ENCODE data around the gene LMX1B.
"Not testable (repeated sequence)": the region's sequence is repeated elsewhere in the genome, so short reads cannot be mapped to it uniquely, and the experiment has no call there.

DNA sequence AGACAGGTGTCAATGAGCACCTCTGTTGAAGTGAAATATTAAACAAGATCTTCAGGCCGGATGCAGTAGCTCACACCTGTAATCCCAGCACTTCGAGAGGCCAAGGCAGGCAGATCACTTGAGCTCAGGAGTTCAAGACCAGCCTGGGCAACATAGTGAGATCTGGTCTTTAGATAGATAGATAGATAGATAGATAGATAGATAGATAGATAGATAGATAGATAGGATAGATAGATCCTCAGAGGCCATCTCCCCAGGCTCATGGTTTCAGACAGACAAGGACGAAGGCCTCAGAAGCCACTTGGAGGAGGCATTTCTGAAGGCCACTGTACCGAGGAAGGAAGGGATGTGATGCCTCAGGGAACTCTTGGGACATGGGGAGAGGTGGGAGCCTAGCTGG lies 42.5 kb downstream of the LMX1B start:
- not testable (repeated sequence) for TF ChIP-seq POLR2AphosphoS5 (IDR thresholded peaks at IDR 0.05; ENCODE audit: low read depth, low read length); POLR2A (IDR thresholded peaks at IDR 0.05; ENCODE audit: low read depth, low read length); TAF1 (IDR thresholded peaks at IDR 0.05; ENCODE audit: low read depth, low read length); PAX5 (IDR thresholded peaks at IDR 0.05; ENCODE audit: insufficient read depth, low read length, severe bottlenecking); POU2F2 (IDR thresholded peaks at IDR 0.05; ENCODE audit: low read depth, low read length)

Measured in GM12891 (cell line).